Amniotic stem cell (primary cell): Measurements from ENCODE around the gene ANKRD13D.
"Not testable (repeated sequence)": the region's sequence is repeated elsewhere in the genome, so short reads cannot be mapped to it uniquely, and the experiment has no call there.

Experiments
- DNase-seq: peaks from one replicate; lab custom pipeline; 2025; lab: John Stamatoyannopoulos, UW

Gene ANKRD13D

DNA sequence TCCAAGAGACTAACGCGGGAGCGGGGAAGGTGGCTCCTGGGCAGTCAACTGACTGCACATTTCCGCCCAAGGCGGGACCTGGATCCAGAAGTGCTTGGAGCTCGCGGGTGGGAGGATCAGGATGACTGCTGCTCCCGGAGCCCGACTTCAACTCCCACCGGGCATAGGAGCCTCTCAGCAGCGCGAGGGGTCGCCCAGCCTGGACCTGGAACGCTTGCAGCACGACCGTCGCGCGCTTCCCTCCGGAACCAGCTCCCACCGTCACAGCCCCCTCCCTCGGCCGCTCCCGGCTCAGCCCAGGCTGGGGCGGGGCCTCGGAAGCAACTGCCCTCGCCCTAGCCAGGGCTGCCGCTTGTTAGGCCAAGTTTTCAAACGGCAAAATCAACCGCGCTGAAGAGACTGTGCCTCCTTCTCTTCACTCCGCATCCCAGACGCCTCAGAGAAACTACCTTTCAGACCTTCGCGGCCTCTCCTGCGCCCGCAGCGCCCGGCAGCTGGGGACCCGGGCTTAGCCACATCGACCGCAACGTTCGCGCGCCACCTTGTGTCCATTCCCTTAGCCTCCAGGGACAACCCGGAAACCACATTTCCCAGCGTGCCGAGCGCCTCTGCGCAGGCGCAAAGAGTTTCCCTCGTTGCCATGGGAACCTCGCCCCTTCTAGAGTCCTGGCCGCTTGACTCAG is 28.2 kb downstream of the ANKRD13D start:
- peak; percentile 94 for DNase-seq

DNA sequence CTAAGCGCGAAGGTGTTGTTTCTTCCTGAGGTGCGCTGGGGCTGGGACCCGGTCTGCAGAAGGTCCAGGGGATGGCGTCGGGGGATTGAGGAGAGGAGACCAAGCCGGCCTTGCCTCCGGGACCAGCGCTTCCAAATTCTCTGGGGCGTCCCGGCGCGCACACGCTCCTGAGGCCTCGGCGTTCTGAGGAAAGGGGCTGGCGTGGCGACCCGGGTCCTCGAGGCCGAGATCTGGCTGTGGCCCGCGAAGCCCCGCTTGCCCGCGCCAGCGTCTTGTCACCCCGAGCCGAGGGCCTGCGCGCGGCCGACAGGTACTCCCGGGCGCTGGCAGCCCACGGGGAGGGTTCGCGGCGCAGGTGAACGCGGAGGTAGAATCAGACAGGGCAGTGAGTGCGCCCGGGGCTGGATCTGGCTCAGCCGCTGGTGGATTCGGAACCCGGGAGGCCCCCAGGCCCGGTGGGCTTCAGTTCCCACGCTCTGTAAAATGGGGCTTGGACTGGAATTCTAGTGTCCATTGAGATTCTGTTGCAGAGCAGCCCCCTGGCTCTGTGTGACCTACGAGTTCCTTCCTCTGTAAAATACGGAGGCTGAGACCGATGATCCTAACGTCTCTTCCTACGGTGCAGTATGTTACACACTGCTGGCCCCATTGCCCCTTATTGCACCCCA is 28.9 kb downstream of the ANKRD13D start:
- DNase-seq = no peak

DNA sequence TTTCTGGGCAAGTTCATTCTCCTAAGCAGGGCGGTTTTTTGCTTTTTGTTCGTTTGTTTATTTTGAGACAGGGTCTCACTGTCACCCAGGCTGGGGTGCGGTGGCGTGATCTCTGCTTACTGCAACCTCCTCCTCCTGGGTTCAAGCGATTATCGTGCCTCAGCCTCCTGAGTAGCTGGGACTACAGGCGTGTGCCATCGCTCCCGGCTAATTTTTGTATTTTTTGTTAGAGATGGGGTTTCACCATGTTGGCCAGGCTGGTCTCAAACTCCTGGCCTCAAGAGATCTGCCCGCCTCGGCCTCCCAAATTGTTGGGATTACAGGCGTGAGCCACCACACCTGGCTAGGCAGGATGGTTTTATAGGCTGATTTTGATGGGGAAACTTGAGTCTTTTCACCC is 29.8 kb downstream of the ANKRD13D start:
- DNase-seq = not testable (repeated sequence)

DNA sequence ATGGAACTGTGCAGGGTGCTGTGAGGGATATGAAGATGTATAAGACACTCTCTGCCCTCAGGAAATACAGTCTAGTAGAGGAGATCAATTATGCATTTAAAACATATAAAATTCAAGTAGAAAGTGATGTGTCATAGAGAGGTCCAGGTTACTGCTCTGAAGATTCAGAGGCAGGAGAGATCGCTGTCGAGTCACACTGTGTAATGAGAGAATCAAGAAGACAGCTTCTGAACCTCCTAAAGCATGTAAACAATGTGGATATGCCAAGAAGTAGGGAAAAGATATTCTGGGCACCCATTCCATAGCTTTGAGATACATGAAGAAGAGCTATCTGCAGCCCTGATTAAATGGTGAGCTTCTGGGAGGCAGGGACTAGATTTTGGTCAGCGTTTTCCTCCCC is 30.9 kb downstream of the ANKRD13D start:
- DNase-seq = no peak

DNA sequence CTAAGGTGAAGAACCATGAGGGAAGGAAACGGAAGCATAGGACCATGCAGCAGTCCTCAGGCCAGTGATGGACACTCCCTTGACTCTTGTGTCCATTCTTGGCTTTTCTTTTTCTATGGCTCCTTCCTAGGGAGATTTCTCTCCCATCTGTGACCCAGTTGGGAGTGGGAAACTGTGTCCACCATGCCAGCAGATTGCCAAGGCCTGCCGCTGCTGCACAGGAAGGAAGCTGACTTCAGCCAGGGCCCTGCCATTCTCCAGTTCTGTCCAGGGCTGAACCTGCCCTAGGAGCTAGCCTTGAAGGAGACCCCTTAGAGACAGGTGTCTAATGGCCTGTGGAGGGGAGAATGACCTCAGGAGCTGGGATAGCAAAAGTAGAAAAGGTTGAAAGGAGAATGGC is 31.6 kb downstream of the ANKRD13D start:
- no peak for DNase-seq

DNA sequence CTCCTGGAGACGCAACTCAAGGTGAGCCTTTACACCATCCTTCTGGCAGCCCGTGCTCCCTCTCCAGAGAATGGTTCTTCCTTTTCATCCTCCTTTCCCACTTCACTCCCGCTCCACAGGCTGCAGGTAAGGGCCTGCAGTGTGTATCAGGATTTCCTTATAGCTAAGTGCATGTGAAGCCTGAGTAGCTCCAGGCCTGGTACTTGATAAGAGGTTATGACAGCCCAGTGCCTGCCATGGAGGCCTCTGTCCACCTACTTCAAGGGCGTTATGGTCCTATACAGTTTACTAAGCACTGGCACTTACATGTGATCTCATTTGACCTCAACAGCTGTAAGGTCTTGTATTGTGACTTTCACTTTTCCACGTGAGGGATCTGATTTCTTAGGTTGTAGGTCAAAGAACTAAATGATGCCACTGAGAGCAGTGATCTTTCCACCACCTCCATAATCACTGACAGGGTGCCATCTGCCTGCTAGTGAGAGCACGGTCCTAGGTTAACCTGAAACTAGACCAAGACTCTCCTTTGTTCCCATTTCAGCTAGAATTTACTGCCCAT is 32.3 kb downstream of the ANKRD13D start:
- DNase-seq = no peak

DNA sequence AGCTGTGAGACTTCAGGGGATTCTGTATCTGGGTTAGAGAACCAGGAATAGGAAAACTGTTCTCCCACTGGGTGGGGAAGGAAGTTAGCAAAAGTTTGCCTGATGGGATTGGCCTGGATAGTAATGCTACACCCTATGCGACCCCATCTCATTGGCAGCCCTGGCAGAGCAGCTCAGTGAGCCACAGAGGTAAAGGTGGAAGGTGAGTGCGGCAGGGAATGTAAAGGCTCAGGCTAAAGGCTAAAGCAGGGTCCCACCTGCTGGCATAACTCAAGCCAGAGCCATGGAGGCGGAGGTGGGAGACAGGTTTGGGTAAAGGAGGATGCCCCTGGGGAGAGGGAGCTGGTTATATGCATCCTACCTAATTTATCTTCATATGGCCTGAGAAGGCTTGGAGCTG is 32.9 kb downstream of the ANKRD13D start:
- no peak for DNase-seq

DNA sequence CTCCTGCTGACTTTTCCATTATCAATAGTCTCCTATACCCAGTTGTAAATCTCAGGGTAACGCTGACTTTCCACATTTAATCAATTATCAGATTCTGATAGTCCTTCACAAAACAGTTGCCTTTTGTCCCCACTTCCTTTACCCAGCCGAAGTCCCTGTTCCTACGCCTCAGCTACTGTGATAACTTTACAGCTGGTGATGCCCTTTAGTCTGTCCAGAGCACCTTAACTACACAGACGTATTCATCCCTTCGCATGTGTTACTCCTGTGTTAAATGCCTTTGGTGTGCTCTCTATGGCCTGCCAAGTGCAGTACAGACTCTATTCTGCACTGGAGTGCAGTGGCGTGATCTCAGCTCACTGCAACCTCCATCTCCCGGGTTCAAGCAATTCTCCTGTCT is 34.4 kb downstream of the ANKRD13D start:
- no peak for DNase-seq

DNA sequence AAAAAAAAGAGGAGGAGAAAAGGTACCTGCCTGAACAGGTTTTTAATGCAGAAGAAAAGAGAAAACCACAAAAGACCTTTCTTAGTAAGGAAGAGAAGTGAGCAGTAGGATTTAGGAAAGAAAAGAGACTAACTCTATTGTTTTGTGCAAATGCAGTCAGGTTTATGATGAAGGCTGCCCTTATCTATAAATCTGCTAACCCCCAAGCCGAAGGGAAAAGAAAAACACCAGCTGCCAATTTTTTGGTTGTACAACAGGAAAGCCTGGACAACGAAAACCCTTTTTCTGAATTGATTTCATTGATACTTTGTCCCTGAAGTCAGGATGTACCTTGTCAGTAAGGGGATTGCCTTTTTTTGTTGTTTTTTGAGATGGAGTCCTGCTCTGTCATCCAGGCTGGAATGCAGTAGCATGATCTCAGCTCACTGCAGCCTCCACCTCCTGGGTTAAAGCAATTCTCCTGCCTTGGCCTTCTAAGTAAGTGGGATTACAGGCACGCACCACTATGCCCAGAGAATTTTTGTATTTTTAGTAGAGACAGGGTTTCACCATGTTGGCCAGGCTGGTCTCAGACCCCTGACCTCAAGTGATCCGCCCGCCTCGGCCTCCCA is 43.1 kb downstream of the ANKRD13D start:
- DNase-seq = no peak

DNA sequence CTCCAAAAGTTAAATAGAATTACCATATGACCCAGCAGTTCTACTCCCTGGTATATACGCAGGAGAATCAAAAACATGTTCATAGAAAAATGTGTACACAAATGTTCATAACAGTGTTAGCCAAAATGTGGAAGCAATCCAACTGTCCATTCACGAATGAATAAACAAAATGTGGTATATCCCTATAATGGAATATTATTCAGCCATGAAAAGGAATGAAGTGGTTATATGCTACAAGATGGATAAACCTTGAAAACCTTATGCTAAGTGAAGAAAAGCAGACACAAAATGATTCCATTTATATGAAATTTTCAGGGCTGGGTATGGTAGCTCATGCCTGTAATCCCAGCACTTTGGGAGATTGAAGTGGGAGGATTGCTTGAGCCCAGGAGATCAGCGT is 48.2 kb downstream of the ANKRD13D start:
- no peak for DNase-seq

DNA sequence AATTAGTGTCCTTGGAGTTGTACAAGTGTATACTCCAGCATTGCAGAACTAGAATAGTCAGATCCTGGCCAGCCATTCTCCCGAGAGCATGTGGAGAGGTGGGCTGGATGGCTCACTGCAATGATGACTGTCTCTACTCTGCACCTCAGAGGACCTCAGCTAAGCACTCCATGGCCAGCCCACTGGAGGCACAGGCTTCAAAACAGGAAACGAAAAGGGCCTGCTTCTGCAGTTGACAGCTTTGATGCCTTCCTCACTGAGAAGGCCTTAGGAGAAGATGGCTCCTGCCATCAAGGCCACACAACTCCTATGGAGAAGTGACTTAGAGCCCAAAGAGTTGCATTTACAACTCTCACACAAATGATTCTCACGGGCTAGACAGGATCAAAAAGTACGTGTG is 55.2 kb downstream of the ANKRD13D start:
- DNase-seq = no peak

DNA sequence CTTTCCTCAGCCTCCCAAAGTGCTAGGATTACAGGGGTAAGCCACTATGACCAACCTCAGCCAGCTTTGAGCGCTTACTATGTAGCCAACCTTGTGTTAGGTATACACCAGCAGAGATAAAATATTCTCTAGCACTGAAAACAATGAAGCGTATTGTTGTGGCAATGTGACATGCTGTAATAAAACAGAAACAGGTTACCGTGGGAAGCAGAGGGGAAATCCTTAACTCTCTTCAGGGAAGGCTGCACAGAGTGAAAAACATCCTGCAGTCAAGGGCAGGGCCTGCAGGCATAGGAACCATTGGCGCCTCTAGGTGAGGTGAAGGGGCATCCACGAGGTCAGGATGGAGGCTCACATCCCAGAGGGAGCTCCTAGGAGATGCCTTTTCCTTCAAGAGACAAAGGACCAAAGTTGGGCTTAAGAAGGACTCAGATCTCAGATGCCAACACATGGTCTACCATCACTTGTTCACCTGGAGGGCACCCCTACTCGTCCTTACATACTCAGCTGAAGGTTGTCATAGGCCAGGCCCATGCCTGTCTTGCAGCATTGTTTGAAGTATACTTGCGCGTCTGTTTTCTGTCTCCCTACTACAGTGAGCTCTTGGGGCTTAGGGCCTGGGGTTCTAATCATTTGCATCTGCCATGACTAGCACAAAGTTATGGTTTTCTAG is 56.3 kb downstream of the ANKRD13D start:
- DNase-seq = no peak

DNA sequence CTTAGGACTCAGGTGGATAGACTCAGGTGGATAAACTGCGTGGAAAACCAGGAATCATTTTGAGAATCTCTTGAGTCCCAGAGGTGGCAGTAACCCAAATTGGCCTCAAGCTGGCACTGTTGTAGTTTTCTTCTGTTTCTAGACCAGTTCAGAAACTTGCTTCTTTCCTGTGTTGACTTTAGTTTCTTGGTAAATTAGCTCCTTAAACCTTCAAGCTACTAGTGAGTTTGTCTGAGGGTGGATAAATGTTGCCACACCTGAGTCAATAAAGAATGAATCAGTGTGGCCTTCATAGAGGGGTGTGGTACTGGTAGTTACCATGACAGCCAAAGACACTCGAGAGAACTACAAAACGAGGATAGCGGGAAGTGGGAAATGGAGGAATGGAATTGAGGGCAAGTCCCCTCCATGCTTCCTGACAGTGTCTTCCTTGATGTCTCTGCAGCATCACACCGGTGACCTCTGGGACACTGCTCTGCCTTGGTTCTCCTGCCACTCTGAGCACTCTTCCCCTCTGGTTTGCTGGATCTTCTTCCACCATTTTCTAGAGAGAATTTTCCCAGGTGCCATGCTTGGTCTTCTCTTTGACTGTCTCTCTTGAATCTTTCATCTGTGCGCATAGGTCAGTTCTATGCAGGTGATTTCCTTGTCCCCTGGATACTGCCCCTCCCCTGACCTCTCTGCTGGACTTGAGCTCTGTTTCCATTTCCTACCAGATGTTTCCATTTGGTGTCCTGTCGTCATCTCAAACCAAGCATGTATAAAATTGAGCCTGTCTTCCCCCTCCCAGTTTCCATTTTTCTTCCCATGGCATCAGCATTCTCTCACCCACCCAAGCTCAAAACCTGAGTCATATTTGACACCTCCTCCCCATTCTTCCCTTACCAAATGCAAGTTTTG is 57.1 kb downstream of the ANKRD13D start:
- DNase-seq = no peak

DNA sequence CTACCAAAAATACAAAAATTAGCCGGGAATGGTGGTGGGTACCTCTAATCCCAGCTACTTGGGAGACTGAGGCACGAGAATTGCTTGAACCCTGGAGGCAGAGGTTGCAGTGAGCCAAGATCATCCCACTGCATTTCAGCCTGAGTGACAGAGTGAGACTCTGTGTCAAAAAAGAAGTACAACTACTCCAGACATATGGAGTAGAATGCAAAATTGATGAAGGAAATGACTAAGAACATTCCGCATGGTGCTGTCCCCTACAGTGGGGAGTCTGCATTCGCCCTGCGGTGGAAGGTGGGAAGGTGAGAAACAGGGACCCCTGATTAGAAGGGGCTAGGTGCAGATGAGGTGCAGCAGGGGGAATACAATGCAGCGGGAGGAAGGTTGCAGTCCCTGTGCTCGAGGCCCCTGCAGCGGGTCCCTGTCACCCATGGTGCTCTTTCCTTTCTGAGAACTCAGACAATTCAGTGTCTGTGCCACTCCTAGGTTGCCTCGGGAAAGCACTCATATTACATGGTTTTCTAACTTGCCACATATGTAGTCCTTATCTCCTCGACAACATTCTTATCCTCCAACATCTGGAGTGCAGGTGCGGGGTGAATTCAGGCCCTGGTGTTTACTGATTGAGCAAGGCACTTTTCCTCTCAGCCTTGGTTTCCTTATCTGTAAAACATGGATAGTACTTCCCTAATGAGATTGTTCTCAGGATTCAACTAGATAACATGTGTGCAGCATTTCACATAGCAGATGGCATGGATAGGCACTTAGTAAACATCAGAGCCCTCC is 59.1 kb downstream of the ANKRD13D start:
- DNase-seq = no peak

DNA sequence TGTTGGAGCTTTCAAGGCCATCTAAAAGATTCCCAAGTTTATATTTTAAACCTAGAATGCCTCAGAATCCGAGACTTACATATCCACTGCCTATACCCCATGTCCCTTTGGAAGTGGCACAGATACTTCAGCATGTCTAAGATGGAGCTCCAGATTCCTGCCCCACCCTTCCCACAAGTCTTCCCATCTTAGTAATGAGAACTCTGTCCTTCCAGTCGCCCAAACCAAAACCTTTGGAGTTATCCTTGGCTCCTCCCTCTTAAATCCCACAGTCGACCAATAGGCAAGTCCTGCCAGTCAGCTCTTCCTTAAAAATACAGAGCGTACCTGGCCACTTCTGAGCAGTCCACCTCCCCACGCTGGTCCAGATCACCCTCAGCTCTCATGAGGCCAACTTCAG is 59.9 kb downstream of the ANKRD13D start:
- DNase-seq = no peak

DNA sequence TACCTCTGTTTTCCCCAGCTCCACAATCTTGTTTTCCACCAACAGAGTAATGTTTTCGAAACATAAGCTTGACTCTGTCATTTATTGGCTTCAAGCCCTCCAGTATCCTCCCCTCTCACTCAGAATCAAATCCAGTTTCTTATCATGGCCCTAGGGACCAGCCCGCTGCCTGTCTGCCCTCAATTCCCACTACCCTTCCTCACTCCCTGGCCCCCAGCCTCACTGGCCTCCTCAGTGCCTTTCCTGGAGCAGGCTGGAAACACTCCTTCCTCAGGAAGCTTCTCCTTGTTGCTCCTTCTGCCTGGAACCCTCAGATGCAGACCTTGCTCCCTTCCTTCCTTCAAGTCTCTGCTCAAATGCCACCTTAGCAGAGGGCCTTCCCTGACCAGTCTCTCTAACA is 60.4 kb downstream of the ANKRD13D start:
- DNase-seq = no peak

DNA sequence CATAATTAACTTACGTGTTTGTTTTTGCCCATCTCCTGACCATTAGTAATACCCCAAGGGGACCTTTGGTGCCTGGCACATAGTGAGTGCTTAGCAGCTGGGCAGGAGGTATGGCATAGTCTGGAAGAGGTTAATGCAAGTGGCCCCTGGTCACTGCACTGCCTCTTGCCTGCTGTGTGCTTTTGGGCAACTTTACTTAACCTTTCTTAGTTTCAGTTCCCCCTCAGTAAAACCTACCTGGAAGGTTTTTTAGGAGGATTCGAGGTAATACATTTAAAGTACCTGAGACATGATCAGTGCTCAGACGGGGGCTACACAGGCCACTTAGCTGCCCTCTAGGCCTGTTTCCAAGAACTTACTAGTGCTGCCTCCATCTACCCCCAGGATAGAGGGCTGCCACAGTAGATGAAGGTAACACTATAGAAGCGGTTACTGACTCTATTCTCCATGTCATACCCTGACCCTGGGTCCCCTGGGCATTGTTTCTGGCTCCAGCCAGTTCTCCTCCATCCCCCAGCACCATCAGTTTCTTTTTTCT is 60.9 kb downstream of the ANKRD13D start:
- DNase-seq = no peak

DNA sequence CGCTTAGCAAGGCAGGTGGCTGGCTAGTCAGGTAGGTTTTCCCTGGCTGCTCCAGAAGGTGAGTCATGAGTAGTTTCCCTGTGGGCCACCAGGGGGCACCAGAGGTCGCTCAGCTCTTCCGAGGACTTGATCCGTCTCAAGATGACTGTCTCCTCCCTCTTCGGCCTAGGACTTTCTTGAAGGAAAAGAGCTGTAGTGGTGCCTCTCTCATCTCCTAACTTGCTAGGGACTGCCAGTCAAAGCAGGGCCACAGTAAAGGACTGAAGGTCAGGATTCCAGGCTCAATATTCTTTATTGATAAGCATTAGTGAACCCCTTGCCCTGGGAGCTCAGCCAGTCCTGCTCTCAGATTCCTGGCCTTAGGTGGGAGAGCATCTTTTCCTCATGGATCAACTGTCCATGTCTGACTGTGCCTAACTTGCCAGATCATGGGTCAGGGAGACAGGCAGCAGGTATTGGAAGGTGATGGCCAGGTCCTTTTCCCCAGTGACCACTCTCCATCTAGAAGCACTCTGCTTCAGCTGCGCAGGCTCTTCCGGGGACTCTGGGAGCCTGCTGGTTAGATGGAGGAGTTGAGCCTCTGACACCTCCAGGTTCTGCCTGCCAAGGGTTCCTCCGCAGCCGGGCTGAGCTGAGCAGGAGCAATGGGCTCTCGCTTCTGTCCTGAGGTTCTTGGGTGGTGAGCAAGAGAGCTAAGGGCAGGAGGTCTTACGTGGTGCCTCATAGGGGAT is 62.3 kb downstream of the ANKRD13D start:
- peak; percentile 37 for DNase-seq
